Activated T-cell treated with anti-CD3 and anti-CD28 coated beads, Interleukin-2, amount 50 U/mL, for 24 hours (primary cell): ENCODE data around the gene MRPL22.
"Not testable (repeated sequence)": the region's sequence is repeated elsewhere in the genome, so short reads cannot be mapped to it uniquely, and the experiment has no call there.

Source experiments
- DNase-seq: peaks from one replicate; pipeline ENCODE4 v3.0.0-alpha.2; 2020
- H3K27ac Mint-ChIP-seq: 2 replicates; pipeline ENCODE4 v1.8.0; 2020; ENCODE audit warnings: mild to moderate bottlenecking, mixed read lengths
- H3K27me3 Mint-ChIP-seq: 2 replicates; pipeline ENCODE4 v1.8.0; 2020; ENCODE audit warnings: mixed read lengths
- H3K36me3 Mint-ChIP-seq: 2 replicates; pipeline ENCODE4 v1.8.0; 2020; ENCODE audit warnings: low read depth, mixed read lengths
- H3K4me1 Mint-ChIP-seq: 2 replicates; pipeline ENCODE4 v1.8.0; 2020; ENCODE audit warnings: low read depth, mixed read lengths
- H3K4me3 Mint-ChIP-seq: 2 replicates; pipeline ENCODE4 v1.8.0; 2020; ENCODE audit warnings: mild to moderate bottlenecking, moderate library complexity, mixed read lengths
- H3K9me3 Mint-ChIP-seq: 2 replicates; pipeline ENCODE4 v1.8.0; 2020; ENCODE audit warnings: mixed read lengths

MRPL22 gene

DNA sequence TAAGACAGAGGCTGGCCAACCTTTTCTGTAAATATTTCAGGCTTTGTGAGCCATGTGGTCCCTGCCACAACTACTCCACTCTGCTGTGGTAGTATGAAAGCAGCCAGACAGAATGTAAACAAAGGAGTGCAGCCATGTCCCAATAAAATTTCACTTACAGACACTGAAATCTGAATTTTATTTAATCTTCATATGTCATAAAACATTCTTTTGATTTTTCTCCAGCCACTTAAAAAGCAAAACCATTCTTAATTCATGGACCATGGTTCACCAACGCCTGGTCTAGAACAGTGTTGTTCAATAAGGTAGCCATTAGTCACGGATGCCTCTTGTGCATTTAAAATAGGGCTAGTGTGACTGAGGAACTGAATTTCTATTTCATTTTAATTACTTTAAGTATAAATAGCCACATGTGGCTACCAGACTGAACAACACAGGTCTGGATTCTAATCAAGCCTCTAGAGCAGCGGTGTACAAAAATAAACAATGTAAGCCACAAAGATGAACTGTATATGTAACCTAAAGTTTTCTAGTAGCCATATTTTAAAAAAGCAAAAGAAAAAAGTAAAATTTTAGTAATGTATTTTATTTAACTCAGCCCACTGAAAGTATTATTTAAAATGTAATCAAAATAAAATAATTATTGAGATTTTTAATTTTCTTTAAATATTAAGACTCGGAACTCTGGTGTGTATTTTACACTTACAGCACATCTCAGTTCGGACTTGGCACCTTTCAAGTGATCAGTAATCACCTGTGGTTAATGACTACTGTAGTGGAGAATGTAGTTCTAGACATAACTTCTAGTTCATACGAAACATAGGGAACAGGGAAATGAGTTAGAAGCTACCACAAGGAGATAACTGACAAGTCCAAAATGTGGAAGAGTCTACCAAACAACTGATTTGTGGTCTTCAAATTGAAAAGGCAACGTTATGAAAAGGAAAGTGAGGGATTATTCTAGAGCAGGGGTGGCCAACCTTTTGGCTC lies 17.1 kb upstream of the MRPL22 start:
- Mint-ChIP-seq H3K4me3 (no peak overlapping the region), H3K27me3 (no peaks in the 10 kb centered on the region), H3K4me1 (no peaks in the 10 kb centered on the region), H3K9me3 (no peaks in the 10 kb centered on the region), H3K36me3 (peaks cover 90% of the 10 kb centered on the region), H3K27ac (no peak overlapping the region)
- no peak for DNase-seq

DNA sequence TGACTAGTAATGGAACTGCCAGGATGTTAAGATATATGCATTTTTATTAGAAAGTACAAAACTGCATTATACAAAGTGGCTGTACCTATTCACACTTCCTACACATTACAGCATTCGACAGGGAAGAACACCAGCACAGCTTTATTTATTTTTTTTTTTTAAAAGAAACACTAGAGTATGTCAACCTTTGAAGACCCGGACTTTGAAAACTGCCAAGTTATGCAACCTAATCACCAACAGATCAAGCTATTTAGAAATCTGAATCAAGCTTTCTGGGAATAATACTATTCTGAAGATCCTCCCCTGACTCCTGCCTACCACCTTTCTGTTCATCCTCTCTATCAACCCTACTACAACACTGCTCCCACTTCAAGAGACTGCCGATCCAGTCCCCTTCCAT lies 7.3 kb upstream of the MRPL22 start:
- Mint-ChIP-seq H3K36me3 (peaks cover 88% of the 10 kb centered on the region), H3K27me3 (no peaks in the 10 kb centered on the region), H3K4me1 (peaks cover 36% of the 10 kb centered on the region), H3K9me3 (no peaks in the 10 kb centered on the region), H3K4me3 (no peak overlapping the region), H3K27ac (no peak overlapping the region)
- no peak for DNase-seq

DNA sequence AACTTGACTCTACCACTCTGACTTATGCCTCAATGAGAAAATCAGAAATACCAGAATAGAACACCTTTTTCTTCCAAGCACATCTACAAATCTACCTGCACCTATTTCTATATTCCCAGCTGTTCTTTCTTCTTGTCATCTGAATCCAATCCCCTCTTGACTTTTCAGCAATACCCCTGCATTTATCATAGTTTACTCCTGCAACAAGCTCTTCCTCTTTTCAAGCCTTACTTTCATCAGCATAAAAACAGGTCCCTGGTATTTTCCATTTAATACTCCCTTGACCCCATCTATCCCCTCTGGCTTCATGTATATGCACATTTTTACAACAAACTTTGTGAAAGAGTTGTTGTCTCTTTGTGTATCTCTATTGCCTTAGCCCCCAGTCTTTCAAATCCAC lies 6.0 kb upstream of the MRPL22 start:
- no peak overlapping the region for H3K27ac Mint-ChIP-seq

DNA sequence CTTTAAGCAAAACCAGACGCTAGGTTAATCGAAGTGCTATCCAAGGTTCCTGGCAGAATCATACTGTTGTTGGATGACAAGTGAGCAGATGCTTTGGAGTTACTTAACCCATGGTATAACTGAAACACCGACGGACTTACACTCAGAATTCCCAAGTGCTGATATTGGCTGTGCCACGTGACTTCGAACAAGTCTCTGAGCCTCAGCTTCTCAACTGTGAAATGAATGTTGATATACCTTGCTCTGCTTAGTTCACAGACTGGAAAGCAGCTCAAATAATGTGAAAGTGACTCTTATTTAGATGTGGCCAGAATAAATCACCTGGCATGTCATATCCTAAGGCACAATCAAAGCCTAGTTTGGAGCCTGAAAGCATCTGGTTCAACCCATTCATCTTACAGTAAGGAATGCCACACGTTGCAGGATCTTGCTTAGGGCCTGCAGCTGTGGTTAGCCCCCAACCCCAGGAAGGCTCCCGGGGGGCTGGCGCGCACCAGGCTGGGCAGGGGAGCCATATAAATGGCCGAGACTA lies 3.6 kb upstream of the MRPL22 start:
- H3K27ac Mint-ChIP-seq: peak overlapping the region; percentile 90
- H3K4me3 Mint-ChIP-seq: peak overlapping the region; percentile 92
- H3K4me1 Mint-ChIP-seq: peaks cover 57% of the 10 kb centered on the region
- no peak for DNase-seq
- H3K9me3 Mint-ChIP-seq: no peaks in the 10 kb centered on the region
- H3K36me3 Mint-ChIP-seq: peaks cover 65% of the 10 kb centered on the region
- H3K27me3 Mint-ChIP-seq: no peaks in the 10 kb centered on the region

More for the DNA sequence above, 6.0 kb upstream of the MRPL22 start:
- Mint-ChIP-seq H3K4me3 (no peak overlapping the region), H3K4me1 (peaks cover 47% of the 10 kb centered on the region), H3K27me3 (no peaks in the 10 kb centered on the region), H3K36me3 (peaks cover 77% of the 10 kb centered on the region), H3K9me3 (no peaks in the 10 kb centered on the region)
- no peak for DNase-seq

DNA sequence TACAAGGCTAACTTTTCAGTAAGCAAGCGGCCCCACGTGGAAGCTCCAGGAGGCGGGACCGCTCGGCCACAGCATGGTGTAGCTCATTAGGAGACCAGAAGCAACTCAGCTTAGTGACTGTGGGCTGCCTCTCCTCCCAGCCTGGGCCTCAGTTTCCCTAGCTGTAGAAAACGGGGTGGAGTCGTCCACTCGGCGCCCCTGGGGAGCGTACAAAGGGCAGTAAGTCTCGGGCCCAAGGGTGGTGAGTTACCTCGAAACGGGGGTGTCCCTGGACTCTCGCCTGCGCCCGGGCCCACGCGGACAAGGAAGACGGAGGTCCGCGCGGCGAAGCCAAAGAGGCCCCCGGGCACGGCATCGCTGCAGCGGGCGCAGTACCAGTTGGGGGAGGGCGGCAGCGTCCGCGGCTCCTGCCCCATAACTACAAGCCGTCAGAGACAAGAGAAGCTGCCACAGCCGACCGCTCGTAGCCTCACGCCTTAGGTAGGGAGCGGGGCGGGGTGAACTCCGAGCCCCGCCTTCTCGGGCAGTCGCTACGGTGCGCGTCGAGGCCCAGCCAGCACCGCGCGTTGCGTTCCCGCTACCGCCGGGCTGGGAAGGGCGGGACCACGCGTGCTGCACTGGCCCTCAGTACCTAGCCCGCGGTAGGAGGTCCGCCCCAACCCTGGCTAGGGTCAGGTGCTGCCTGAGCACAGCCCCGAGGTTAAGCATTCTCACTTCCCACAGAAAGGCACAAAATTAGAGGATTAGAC lies 3.0 kb upstream of the MRPL22 start, which contains the start of gene GEMIN5:
Gene GEMIN5, minus strand, starts transcription at position 494 of the 749 bp plus-strand sequence. Its CDS starts 78 bp downstream, at position 416.
- Mint-ChIP-seq H3K4me3 (peak within 1 kb of the TSS; percentile 92), H3K27ac (peak within 1 kb of the TSS; percentile 90), H3K9me3 (no peaks in the 10 kb centered on the region), H3K27me3 (no peaks in the 10 kb centered on the region), H3K4me1 (peaks cover 63% of the 10 kb centered on the region), H3K36me3 (peaks cover 64% of the 10 kb centered on the region)
- DNase-seq: peak; percentile 90

DNA sequence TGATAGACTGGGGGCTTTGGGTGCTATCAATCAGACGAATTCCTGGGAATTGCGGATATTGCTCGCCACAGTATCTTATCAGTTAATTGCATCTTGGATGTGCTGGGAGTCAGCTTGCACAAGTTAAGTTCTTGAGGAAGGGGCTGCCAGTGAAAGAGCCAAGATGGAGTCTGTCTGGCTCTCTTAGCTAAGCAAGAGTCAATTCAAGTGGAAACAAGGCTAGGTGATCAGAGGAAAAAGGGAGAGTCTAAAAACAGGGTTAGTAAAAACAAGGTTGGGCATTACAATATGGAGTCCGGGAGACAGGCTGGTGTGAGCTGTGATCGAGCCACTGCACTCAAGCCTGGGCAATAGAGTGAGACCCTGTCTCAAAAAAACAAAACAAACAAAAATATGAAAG lies 1.5 kb upstream of the MRPL22 start:
- H3K4me1 Mint-ChIP-seq: peaks cover 63% of the 10 kb centered on the region
- not testable (repeated sequence) for DNase-seq, H3K9me3 Mint-ChIP-seq, H3K27me3 Mint-ChIP-seq
- H3K27ac Mint-ChIP-seq: peak overlapping the region; percentile 1
- peaks cover 52% of the 10 kb centered on the region for H3K36me3 Mint-ChIP-seq
- H3K4me3 Mint-ChIP-seq: peak overlapping the region; percentile 18

DNA sequence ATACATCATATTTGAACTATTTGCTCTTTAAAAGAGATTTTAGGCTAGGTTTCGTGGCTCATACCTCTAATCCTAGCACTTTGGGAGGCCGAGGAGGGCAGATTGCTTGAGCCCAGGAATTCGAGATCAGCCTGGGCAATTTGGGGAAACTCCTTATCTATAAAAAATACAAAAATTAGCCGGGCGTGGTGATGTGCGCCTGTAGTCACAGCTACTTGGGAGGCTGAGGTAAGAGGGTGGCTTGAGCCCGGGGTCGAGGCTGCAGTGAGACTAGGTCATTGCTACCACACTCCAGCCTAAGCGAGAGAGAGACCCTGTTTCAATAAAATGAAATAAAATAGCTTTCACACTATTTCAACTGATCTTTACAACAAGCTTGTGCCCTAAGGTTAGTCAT lies 500 bp upstream of the MRPL22 start:
- peaks cover 42% of the 10 kb centered on the region for H3K36me3 Mint-ChIP-seq
- peaks cover 54% of the 10 kb centered on the region for H3K4me1 Mint-ChIP-seq
- H3K9me3 Mint-ChIP-seq: no peaks in the 10 kb centered on the region
- H3K27me3 Mint-ChIP-seq: no peaks in the 10 kb centered on the region
- peak overlapping the region; percentile 97 for H3K27ac Mint-ChIP-seq
- peak overlapping the region; percentile 94 for H3K4me3 Mint-ChIP-seq
- DNase-seq: no peak

DNA sequence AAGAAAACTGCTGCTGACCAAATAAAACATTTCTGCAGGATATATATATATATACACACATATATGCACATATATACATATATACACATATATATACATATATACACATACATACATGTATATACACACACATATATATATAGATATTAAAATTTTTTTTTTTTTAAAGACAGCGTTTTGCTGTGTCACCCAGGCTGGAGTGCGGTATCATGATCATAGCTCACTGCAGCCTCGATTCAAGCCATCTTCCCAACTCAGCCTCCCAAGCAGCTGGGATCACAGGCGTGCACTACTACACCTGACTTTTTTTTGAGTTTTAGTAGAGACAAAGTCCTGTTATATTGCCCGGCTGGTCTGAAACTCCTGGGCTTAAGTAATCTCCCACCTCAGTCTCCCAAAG lies 2.7 kb downstream of the MRPL22 start:
- peaks cover 40% of the 10 kb centered on the region for H3K4me1 Mint-ChIP-seq
- no peak overlapping the region for H3K4me3 Mint-ChIP-seq
- H3K27ac Mint-ChIP-seq: no peak overlapping the region

DNA sequence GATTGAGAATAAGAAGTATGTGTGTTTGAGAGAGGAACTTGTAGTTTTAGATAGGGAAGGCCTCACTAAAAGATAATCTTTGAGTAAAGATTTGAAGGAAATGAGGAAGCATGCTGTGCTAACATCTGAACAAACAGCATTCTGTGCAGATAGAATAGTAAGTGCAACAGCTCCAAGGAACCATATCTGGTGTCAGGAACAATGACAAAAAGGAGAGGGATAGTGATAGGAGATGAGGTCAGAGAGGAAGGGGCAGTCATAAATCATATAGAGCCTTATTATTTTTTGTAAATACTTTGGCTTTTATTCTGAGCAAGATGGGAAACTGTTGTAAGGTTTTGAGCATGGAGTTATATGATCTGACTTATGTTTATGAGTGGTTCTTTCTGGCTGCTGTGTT lies 3.8 kb downstream of the MRPL22 start:
- DNase-seq: no peak
- H3K36me3 Mint-ChIP-seq: peaks cover 45% of the 10 kb centered on the region
- peaks cover 43% of the 10 kb centered on the region for H3K4me1 Mint-ChIP-seq
- H3K9me3 Mint-ChIP-seq: no peaks in the 10 kb centered on the region
- H3K27me3 Mint-ChIP-seq: no peaks in the 10 kb centered on the region
- no peak overlapping the region for H3K27ac Mint-ChIP-seq
- no peak overlapping the region for H3K4me3 Mint-ChIP-seq

More for the DNA sequence above, 2.7 kb downstream of the MRPL22 start:
- no peaks in the 10 kb centered on the region for H3K9me3 Mint-ChIP-seq
- no peaks in the 10 kb centered on the region for H3K27me3 Mint-ChIP-seq
- peaks cover 33% of the 10 kb centered on the region for H3K36me3 Mint-ChIP-seq
- DNase-seq: no peak

DNA sequence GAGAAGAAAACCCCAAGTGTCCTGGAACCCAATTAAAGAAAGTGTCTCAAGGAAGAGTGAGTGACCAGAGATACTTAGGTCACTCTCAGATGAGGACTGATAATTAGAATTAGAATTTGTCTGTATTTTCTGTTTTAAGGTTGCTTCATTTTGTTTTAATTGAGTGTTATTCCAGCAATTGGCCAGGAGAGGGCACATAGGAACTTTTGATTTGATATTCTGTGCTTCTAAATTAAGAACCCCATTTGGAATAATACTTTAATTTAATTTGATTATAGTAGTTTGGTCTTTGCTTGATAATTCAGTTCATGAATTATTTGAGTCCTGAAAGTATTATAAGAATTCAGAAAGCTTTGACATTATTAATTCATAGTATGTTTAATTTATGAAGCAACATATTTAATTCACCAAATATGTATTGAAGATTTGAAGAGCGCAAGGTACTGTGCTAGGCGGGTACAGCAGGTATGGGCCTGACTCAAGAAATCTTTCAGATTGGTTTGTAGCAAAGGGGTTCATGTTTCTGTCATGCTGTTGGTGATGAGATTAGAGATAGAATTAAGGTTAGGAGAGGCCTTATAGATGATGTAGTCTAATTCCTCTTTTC lies 4.9 kb downstream of the MRPL22 start:
- no peaks in the 10 kb centered on the region for H3K27me3 Mint-ChIP-seq
- H3K27ac Mint-ChIP-seq: no peak overlapping the region
- no peak for DNase-seq
- H3K9me3 Mint-ChIP-seq: no peaks in the 10 kb centered on the region
- peaks cover 44% of the 10 kb centered on the region for H3K4me1 Mint-ChIP-seq
- no peak overlapping the region for H3K4me3 Mint-ChIP-seq
- peaks cover 56% of the 10 kb centered on the region for H3K36me3 Mint-ChIP-seq

DNA sequence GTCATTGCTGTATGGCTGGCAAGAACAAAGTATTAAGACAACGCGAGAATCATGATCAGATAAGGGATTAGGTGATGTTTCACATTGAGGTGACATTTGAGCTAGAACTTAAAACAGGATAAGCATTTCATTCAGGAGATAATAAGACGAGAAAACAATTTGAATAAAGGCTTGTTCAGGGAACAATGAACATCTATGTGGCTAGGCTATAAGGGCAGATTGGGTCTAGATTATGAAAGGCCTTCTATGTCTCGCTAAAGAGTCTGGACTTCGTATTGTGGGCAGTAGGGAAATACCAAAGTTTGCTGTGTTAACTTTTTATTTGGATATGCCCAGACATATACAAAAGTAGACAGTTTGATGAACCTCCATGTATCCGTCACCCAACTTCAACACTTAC lies 6.9 kb downstream of the MRPL22 start:
- H3K36me3 Mint-ChIP-seq: peaks cover 54% of the 10 kb centered on the region
- H3K27me3 Mint-ChIP-seq: no peaks in the 10 kb centered on the region
- DNase-seq: no peak
- H3K4me1 Mint-ChIP-seq: peaks cover 35% of the 10 kb centered on the region
- no peak overlapping the region for H3K4me3 Mint-ChIP-seq
- no peak overlapping the region for H3K27ac Mint-ChIP-seq
- no peaks in the 10 kb centered on the region for H3K9me3 Mint-ChIP-seq

DNA sequence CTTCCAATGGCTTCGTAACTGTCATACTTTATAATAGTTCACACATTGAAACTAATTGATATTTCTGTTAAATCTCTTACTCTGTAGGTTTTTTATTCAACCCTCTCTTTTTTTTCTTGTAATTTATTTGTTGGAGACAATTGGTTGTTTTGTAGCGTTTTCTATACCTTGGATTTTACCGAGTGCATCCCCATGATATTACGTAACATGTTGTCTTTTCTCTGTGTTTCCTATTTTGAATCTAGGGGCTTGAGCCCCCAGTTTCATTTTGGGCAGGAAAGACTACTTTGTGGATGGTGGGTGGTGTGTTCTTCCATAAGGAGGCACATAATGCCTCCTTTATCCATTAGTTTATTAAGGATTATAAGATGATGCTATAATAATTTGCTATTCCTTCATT lies 7.4 kb downstream of the MRPL22 start:
- H3K9me3 Mint-ChIP-seq: no peaks in the 10 kb centered on the region
- no peak overlapping the region for H3K27ac Mint-ChIP-seq
- peaks cover 52% of the 10 kb centered on the region for H3K36me3 Mint-ChIP-seq
- DNase-seq: no peak
- no peak overlapping the region for H3K4me3 Mint-ChIP-seq
- no peaks in the 10 kb centered on the region for H3K27me3 Mint-ChIP-seq
- H3K4me1 Mint-ChIP-seq: peaks cover 31% of the 10 kb centered on the region

DNA sequence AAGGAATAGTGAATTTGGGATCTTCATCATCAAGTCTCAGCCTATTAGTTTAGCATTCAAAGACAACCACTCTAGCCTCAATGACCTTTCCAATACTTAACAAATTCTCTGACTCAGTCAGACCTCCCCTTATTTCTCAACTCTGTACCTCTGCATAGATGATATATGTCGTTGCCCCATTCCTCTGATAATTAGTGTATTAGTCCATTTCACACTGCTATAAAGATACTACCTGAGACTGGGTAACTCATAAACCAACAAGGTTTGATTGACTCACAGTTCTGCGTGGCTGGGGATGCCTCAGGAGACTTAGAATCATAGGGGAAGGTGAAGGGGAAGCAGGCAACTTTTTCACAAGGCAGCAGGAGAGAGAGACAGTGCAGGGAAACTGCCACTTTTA lies 8.9 kb downstream of the MRPL22 start:
- no peak for DNase-seq
- Mint-ChIP-seq H3K9me3 (no peaks in the 10 kb centered on the region), H3K27me3 (no peaks in the 10 kb centered on the region), H3K36me3 (peaks cover 59% of the 10 kb centered on the region), H3K4me1 (peaks cover 34% of the 10 kb centered on the region), H3K27ac (no peak overlapping the region), H3K4me3 (no peak overlapping the region)

DNA sequence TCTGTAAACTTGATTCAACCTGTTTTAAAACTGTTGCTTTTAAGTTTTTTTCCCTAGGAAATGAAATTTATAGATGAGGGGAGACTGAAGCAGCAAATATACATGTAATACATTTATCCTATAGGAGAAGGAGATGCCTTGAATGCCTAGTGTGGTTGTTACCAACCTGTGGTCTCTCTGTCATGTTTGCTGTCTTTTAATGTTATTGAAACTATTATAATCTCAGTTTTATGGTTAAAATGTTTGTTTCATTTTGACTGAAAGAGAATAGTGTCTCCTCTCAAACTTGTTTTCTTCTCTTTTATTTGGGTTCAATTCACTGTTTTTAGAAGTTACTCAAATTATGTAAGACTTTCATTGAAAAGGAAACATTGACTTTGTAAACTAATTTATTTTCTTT lies 15.8 kb downstream of the MRPL22 start:
- no peak overlapping the region for H3K4me3 Mint-ChIP-seq
- no peak overlapping the region for H3K27ac Mint-ChIP-seq
- H3K36me3 Mint-ChIP-seq: peaks cover 75% of the 10 kb centered on the region
- no peaks in the 10 kb centered on the region for H3K9me3 Mint-ChIP-seq
- no peak for DNase-seq
- H3K27me3 Mint-ChIP-seq: no peaks in the 10 kb centered on the region
- H3K4me1 Mint-ChIP-seq: peaks cover 13% of the 10 kb centered on the region
